Neural crest cell (in vitro differentiated cells): ENCODE results near the gene SCP2. TPM values are rescaled to one million over a fixed set of nuclear protein-coding genes. Genes with fewer than 3 reads are reported as not detected.

Source experiments
- DNase-seq: peaks from one replicate; pipeline ENCODE4 v3.0.0; 2021; ENCODE audit warnings: low read depth, mixed read lengths, low spot score
- H3K27ac Mint-ChIP-seq: one replicate; pipeline ENCODE4 v1.8.0; 2021; ENCODE audit warnings: mild to moderate bottlenecking, mixed read lengths; ENCODE audit not compliant: unreplicated experiment
- H3K27me3 Mint-ChIP-seq: 2 replicates; pipeline ENCODE4 v1.8.0; 2021; ENCODE audit warnings: low read depth, mild to moderate bottlenecking, mixed read lengths
- H3K36me3 Mint-ChIP-seq: 2 replicates; pipeline ENCODE4 v1.8.0; 2021; ENCODE audit warnings: low read depth, mild to moderate bottlenecking, mixed read lengths
- H3K4me1 Mint-ChIP-seq: 2 replicates; pipeline ENCODE4 v1.8.0; 2021; ENCODE audit warnings: mixed read lengths
- H3K4me3 Mint-ChIP-seq: one replicate; pipeline ENCODE4 v1.8.0; 2021; ENCODE audit warnings: mild to moderate bottlenecking, mixed read lengths
- H3K9me3 Mint-ChIP-seq: 2 replicates; pipeline ENCODE4 v1.8.0; 2021; ENCODE audit warnings: mixed read lengths
- CTCF ChIP-seq: fragments of 200-600 bp; sonication (generic); conservative IDR thresholded peaks from 2 replicates; pipeline ENCODE4 v1.5.0; 2021; ENCODE audit warnings: antibody characterized with exemption, mild to moderate bottlenecking
- total RNA-seq: library from RNA; stranded (reverse); gene quantifications from 2 replicates; pipeline ENCODE4 v1.2.1, GENCODE V29; 2021

The SCP2 gene
- total RNA-seq, 1 donor from 2014 or later = 61.8 TPM

- H3K4me3 Mint-ChIP-seq = no peak overlapping the region
- peaks cover 3% of the 10 kb centered on the region for H3K4me1 Mint-ChIP-seq
- H3K27me3 Mint-ChIP-seq = peaks cover 35% of the 10 kb centered on the region
- no peak overlapping the region for H3K27ac Mint-ChIP-seq
- no peak for DNase-seq
- TF ChIP-seq CTCF = no peak
- H3K9me3 Mint-ChIP-seq = peaks cover 5% of the 10 kb centered on the region
- H3K36me3 Mint-ChIP-seq = peaks cover 5% of the 10 kb centered on the region
Measured at GRCh38 chr1:52917156-52917555, 9.9 kb upstream of the SCP2 start.

DNA sequence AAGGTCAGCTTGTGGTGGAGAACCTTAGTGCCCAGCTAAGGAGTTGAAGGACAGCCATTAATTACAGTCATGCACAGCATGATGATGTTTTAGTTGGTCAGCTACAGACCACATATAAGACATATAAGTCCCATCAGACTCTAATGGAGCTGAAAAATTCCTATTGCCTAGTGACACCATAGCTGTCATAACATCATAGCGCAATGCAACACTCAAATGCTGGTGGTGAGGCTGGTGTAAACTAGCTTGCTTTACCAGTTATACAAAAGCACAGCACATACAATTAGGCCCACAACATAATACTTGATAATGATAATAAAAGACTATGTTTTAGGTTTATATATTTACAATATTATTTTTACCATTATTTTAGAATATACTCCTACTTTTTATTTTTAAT is 9.5 kb upstream of the SCP2 start:
- Mint-ChIP-seq H3K27ac (no peak overlapping the region), H3K9me3 (peaks cover 5% of the 10 kb centered on the region), H3K36me3 (peaks cover 5% of the 10 kb centered on the region), H3K4me1 (peaks cover 3% of the 10 kb centered on the region), H3K4me3 (no peak overlapping the region), H3K27me3 (peaks cover 40% of the 10 kb centered on the region)
- no peak for TF ChIP-seq CTCF
- no peak for DNase-seq

- TF ChIP-seq CTCF = no peak
- Mint-ChIP-seq H3K4me1 (peaks cover 3% of the 10 kb centered on the region), H3K9me3 (peaks cover 5% of the 10 kb centered on the region), H3K27me3 (peaks cover 46% of the 10 kb centered on the region), H3K4me3 (no peak overlapping the region), H3K27ac (no peak overlapping the region), H3K36me3 (peaks cover 5% of the 10 kb centered on the region)
- no peak for DNase-seq
Measured at GRCh38 chr1:52918201-52918600, 8.9 kb upstream of the SCP2 start.

DNA sequence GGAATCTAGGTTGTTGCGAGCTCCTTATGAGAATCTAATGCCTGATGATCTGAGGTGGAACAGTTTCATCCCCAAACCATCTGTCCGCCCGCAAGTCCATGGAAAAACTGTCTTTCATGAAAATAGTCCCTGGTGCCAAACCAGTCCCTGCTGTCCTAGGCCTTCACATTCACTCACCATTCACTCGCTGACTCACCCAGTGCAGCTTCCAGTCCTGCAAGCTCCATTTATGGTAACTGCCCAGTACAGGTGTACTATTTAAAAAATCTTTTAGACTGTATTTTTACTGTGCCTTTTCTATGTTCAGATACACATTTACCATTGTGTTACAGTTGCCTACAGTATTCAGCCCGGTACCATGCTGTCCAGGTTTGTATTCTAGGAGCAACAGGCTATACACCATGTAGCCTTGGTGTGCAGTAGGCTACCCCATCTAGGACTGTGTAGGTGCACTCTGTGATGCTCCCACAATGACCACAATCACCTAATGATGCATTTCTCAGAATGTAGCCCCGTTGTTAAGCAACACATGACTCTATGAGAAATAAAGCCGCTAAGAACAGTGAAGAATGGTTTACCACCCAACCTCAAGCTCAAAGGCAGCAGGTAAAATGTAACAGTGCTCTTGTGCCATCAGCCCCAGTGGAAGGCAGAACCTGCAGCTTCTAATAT is 7.9 kb upstream of the SCP2 start:
- no peak for DNase-seq
- no peak for TF ChIP-seq CTCF
- Mint-ChIP-seq H3K27ac (no peak overlapping the region), H3K9me3 (peaks cover 5% of the 10 kb centered on the region), H3K4me3 (peak overlapping the region; percentile 3), H3K27me3 (peaks cover 52% of the 10 kb centered on the region), H3K36me3 (peaks cover 5% of the 10 kb centered on the region), H3K4me1 (peaks cover 3% of the 10 kb centered on the region)

- H3K36me3 Mint-ChIP-seq = peaks cover 5% of the 10 kb centered on the region
- H3K9me3 Mint-ChIP-seq = peaks cover 5% of the 10 kb centered on the region
- H3K4me3 Mint-ChIP-seq = peak overlapping the region; percentile 61
- peaks cover 56% of the 10 kb centered on the region for H3K27me3 Mint-ChIP-seq
- peaks cover 3% of the 10 kb centered on the region for H3K4me1 Mint-ChIP-seq
- H3K27ac Mint-ChIP-seq = no peak overlapping the region
- TF ChIP-seq CTCF = no peak
- DNase-seq = no peak
Measured at GRCh38 chr1:52919723-52920483, 7.2 kb upstream of the SCP2 start.
